GM21390 (cell line): ENCODE data around the gene C9orf50.
"Not testable (repeated sequence)": the region's sequence is repeated elsewhere in the genome, so short reads cannot be mapped to it uniquely, and the experiment has no call there.

Source experiments
- ATAC-seq: cut with Tn5 transposase; IDR thresholded peaks from one replicate; pipeline ENCODE4 v1.9.1; 2021; ENCODE audit not compliant: unreplicated experiment

The C9orf50 gene

GRCh38 chr9:129620669-129621295 lies at the start of gene C9orf50:
TSS of gene C9orf50 (minus strand) at chr9:129621101. CDS start at chr9:129620574, 527 bp downstream.
- ATAC-seq: no peak

GRCh38 chr9:129669946-129670345 lies 49.0 kb upstream of the C9orf50 start:
- no peak for ATAC-seq

GRCh38 chr9:129669141-129669718 lies 48.3 kb upstream of the C9orf50 start:
- no peak for ATAC-seq

GRCh38 chr9:129667850-129668249 lies 46.9 kb upstream of the C9orf50 start:
- no peak for ATAC-seq

- ATAC-seq: no peak
Observed at GRCh38 chr9:129667378-129667777, 46.5 kb upstream of the C9orf50 start.

- ATAC-seq: no peak
Observed at GRCh38 chr9:129666575-129666974, 45.7 kb upstream of the C9orf50 start.

- ATAC-seq: no peak
Observed at GRCh38 chr9:129665814-129666520, 45.1 kb upstream of the C9orf50 start.

- ATAC-seq: no peak
Observed at GRCh38 chr9:129665389-129665775, 44.5 kb upstream of the C9orf50 start, which contains the start of gene PRRX2. TSS of gene PRRX2 (plus strand) at chr9:129665647. CDS start at chr9:129665868, 221 bp downstream.

- no peak for ATAC-seq
Observed at GRCh38 chr9:129664746-129665388, 44.0 kb upstream of the C9orf50 start.

- ATAC-seq: not testable (repeated sequence)
Observed at GRCh38 chr9:129662239-129662638, 41.3 kb upstream of the C9orf50 start.

GRCh38 chr9:129661029-129661428 lies 40.1 kb upstream of the C9orf50 start:
- no peak for ATAC-seq

- ATAC-seq: no peak
Observed at GRCh38 chr9:129656795-129657390, 36.0 kb upstream of the C9orf50 start.

GRCh38 chr9:129655696-129656095 lies 34.8 kb upstream of the C9orf50 start:
- ATAC-seq: no peak

- ATAC-seq: no peak
Observed at GRCh38 chr9:129655154-129655553, 34.3 kb upstream of the C9orf50 start.

GRCh38 chr9:129654554-129655040 lies 33.7 kb upstream of the C9orf50 start:
- ATAC-seq: no peak

- ATAC-seq: no peak
Observed at GRCh38 chr9:129653823-129654553, 33.1 kb upstream of the C9orf50 start.

- ATAC-seq: no peak
Observed at GRCh38 chr9:129650680-129651235, 29.9 kb upstream of the C9orf50 start.

- ATAC-seq: no peak
Observed at GRCh38 chr9:129649726-129650679, 29.1 kb upstream of the C9orf50 start.

- no peak for ATAC-seq
Observed at GRCh38 chr9:129648764-129649115, 27.8 kb upstream of the C9orf50 start.
